ENCODE results near the gene F2RL1.

DNA sequence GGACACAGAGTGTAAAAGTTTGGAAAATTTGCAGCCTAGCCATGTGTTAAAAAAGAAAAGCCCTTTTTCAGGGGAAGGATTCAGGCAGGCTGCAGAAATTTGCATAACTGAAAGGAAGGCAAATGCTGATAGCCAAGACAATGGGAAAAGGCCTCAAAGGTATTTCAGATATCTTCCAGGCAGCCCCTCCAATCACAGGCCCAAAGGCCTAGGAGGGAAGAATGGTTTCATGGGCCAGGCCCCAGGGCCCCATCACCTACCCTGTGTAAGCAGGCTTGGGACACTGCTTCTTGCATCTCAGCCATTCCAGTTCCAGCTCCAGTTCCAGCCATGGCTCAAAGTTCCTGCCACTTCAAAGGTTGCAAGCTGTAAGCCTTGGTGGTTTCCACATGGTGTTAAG lies 35.8 kb downstream of the F2RL1 start:
- TF ChIP-seq, protein P1, sequence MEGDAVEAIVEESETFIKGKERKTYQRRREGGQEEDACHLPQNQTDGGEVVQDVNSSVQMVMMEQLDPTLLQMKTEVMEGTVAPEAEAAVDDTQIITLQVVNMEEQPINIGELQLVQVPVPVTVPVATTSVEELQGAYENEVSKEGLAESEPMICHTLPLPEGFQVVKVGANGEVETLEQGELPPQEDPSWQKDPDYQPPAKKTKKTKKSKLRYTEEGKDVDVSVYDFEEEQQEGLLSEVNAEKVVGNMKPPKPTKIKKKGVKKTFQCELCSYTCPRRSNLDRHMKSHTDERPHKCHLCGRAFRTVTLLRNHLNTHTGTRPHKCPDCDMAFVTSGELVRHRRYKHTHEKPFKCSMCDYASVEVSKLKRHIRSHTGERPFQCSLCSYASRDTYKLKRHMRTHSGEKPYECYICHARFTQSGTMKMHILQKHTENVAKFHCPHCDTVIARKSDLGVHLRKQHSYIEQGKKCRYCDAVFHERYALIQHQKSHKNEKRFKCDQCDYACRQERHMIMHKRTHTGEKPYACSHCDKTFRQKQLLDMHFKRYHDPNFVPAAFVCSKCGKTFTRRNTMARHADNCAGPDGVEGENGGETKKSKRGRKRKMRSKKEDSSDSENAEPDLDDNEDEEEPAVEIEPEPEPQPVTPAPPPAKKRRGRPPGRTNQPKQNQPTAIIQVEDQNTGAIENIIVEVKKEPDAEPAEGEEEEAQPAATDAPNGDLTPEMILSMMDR (IDR thresholded peaks at IDR 0.05; ENCODE audit: low read depth, low read length, poor library complexity, severe bottlenecking) = no peak
- TF ChIP-seq EZH2phosphoT487 (IDR thresholded peaks at IDR 0.05; ENCODE audit: borderline replicate concordance, low read length) = no peak

All from DOHH2 (cell line).